Uterus (tissue), 4 donors: ENCODE data around the gene SND1. TPM values are rescaled to one million over a fixed set of nuclear protein-coding genes. Genes with fewer than 3 reads are reported as not detected.

Source experiments
- DNase-seq, 2 donors: peaks; one replicate each; pipeline ENCODE4 v3.0.0-alpha.2; 2019 to 2020
- H3K27ac ChIP-seq, 2 donors: fragments of 200-600 bp; sonication (generic); 1 replicate in 1 of 2; 2 replicates in 1 of 2; pipeline ENCODE4 v1.5.1; 2016 to 2018
- H3K27me3 ChIP-seq, 2 donors: fragments of 200-600 bp; sonication (generic); one replicate each; pipeline ENCODE4 v1.5.1; 2018 to 2019; ENCODE audit warnings: control low read depth in 1 of 2
- H3K36me3 ChIP-seq, 2 donors: fragments of 200-600 bp; sonication (generic); one replicate each; pipeline ENCODE4 v1.5.1; 2019; ENCODE audit warnings: control low read depth in 1 of 2
- H3K4me1 ChIP-seq, 2 donors: fragments of 200-600 bp; sonication (generic); one replicate each; pipeline ENCODE4 v1.5.1; 2018 to 2019; ENCODE audit warnings: control low read depth in 1 of 2
- H3K4me3 ChIP-seq, 2 donors: fragments of 200-600 bp; sonication (generic); 1 replicate in 1 of 2; 2 replicates in 1 of 2; pipeline ENCODE4 v1.5.1; 2018 to 2019; ENCODE audit warnings: mild to moderate bottlenecking in 1 of 2
- H3K9me3 ChIP-seq, 2 donors: fragments of 200-600 bp; sonication (generic); one replicate each; pipeline ENCODE4 v1.5.1; 2019; ENCODE audit warnings: control low read depth in 1 of 2
- POLR2A ChIP-seq, 2 donors: fragments of 450-650 bp; IDR thresholded peaks; one replicate each; pipeline ENCODE4 v1.6.1; 2016; ENCODE audit warnings: antibody characterized with exemption in 2 of 2, mild to moderate bottlenecking in 1 of 2, moderate library complexity in 1 of 2
- intact Hi-C: fragments of 100-400 bp; cut with DNase I; formaldehyde crosslinking; loops from one replicate; pipeline ENCODE4 v1.15.1; 2023; ENCODE audit warnings: low total_unique reads
- total RNA-seq, 4 donors: library from RNA; depleted of rRNA in 3 of 4; stranded (reverse); fragments of >200 nt in 3 of 4; gene quantifications; one replicate each; pipeline versions ENCODE4 v1.1.0 to v1.2.4, GENCODE V29; 2014 to 2023
- TF ChIP-seq, protein P1 (sequence below), 4 experiments: fragments of 200-600 bp in 2 of 4; fragments of 450-650 bp in 2 of 4; sonication (generic) in 2 of 4; IDR thresholded peaks; one replicate each; pipeline ENCODE4 v1.5.1; 2016 to 2019; ENCODE audit warnings: antibody characterized with exemption in 4 of 4, mild to moderate bottlenecking in 2 of 4, moderate library complexity in 1 of 4
- donor health status: DM: yes; HTN: yes; CAD: no.

Gene SND1
- total RNA-seq, 4 donors from 2014 or later, result 54.8 to 192 (median 117) TPM

DNA sequence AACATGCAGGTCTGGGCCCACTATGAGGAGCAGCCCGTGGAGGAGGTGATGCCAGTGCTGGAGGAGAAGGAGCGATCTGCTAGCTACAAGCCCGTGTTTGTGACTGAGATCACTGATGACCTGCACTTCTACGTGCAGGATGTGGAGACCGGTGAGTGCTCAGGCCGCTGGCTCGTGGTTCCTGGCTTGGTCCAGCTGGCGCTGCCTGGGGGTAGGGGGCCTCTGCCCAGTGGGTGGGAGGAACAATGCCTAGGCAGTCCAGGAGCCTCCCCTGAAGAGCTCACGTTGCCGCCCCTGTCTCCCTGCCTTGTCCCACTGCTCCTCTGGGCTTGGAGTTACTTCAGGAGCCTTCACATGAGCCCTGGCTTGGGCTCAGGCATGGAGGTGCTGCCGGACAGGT, 429.4 kb downstream of the SND1 start:
- Histone ChIP-seq H3K27ac (no peak overlapping the region), H3K4me1 (no peaks in the 10 kb centered on the region), H3K4me3 (no peak overlapping the region), H3K27me3 (no peaks in the 10 kb centered on the region), H3K36me3 (no peaks in the 10 kb centered on the region), H3K9me3 (no peaks in the 10 kb centered on the region)
- DNase-seq, result no peak
- TF ChIP-seq POLR2A (IDR thresholded peaks at IDR 0.05), result no peak
- TF ChIP-seq, protein P1, sequence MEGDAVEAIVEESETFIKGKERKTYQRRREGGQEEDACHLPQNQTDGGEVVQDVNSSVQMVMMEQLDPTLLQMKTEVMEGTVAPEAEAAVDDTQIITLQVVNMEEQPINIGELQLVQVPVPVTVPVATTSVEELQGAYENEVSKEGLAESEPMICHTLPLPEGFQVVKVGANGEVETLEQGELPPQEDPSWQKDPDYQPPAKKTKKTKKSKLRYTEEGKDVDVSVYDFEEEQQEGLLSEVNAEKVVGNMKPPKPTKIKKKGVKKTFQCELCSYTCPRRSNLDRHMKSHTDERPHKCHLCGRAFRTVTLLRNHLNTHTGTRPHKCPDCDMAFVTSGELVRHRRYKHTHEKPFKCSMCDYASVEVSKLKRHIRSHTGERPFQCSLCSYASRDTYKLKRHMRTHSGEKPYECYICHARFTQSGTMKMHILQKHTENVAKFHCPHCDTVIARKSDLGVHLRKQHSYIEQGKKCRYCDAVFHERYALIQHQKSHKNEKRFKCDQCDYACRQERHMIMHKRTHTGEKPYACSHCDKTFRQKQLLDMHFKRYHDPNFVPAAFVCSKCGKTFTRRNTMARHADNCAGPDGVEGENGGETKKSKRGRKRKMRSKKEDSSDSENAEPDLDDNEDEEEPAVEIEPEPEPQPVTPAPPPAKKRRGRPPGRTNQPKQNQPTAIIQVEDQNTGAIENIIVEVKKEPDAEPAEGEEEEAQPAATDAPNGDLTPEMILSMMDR (IDR thresholded peaks at IDR 0.05), result no peak
- intact Hi-C loops, result no loop called here

DNA sequence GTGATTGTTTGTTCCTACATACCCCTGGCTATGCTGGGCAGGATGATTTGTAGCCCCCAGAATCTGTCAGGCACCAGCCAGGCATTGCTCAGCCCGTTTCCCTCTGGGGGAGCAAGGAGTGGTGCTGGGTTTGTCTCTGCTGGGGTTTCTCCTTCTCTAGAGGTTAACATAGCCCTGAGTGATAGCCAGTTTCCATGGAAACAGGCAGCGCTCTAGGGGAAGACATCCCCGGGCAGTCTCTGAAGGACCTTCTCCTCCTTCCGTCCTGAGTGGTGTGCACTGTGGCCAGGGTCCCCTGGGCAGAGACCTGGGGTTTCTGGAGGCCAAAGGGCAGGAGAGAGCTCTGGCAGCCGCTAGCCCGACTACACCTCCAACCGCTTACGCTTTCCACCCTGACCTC, 429.8 kb downstream of the SND1 start:
- TF ChIP-seq, protein P1 (IDR thresholded peaks at IDR 0.05), result no peak
- no peak for TF ChIP-seq POLR2A (IDR thresholded peaks at IDR 0.05)
- Histone ChIP-seq H3K4me1 (no peaks in the 10 kb centered on the region), H3K4me3 (no peak overlapping the region), H3K27ac (no peak overlapping the region), H3K36me3 (no peaks in the 10 kb centered on the region), H3K9me3 (no peaks in the 10 kb centered on the region), H3K27me3 (no peaks in the 10 kb centered on the region)
- DNase-seq, result no peak
- intact Hi-C loops, result no loop called here

DNA sequence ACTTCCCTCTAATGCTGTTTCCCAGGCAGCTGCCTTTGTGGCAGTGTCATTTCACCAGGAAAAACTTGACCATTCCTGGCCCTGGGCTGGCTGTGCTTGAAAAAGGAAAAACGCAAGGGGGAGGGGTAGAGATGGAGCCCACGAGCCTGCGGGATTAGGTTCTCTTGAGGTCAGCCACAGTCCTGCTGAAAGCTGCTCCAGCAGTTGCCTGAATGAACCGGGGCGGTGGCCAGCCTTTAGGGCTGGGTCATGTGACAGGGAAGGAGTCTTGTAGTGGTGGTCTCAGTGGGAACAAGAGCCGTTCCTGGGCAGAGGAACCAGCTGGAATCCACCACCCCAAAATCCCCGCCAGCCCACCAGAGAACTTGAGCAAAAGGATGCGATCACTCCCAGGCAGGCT, 430.4 kb downstream of the SND1 start:
- no peak for DNase-seq
- no peaks in the 10 kb centered on the region for H3K36me3 ChIP-seq
- intact Hi-C loops, result no loop called here

DNA sequence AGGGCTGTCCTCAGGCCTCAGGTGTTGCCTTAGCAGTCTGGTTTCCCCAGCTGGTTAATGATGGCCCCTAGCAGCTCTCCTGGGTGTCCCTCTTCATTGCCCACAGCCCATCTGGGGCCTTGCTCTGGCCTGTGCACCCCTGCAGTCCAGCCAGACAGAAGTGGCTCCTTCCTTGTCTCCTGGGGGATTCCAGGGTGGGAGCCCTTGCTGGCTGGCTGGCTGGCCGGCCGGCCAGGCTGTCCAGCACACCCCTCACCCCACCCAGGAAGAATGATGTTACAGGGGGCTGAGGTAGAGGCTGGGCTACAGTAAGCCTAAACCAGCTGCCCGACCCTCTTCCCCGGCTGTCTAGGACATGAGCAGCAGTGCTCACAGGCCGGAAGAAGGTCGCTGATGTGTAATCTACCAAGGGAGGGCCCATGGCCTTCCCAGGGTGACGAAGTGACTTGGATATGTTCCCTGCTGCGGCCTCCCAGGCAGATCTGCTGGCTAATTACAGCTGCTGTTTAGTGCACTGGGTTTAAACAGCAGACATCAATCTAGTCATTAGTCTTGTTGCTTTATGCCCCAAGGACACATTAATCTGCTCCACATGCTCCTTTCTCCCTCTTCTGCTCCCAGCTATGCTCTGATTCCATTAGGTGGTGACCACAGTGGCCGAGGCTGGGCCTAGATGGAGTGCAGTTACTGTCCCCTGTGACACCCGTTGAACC, 433.1 kb downstream of the SND1 start:
- Histone ChIP-seq H3K9me3 (no peaks in the 10 kb centered on the region), H3K27ac (no peak overlapping the region), H3K4me1 (no peaks in the 10 kb centered on the region), H3K36me3 (no peaks in the 10 kb centered on the region), H3K4me3 (no peak overlapping the region), H3K27me3 (no peaks in the 10 kb centered on the region)
- no peak for TF ChIP-seq POLR2A (IDR thresholded peaks at IDR 0.05)
- TF ChIP-seq, protein P1 (IDR thresholded peaks at IDR 0.05), result no peak
- intact Hi-C loops, result no loop called here
- no peak for DNase-seq

More for the DNA sequence above, 430.4 kb downstream of the SND1 start:
- H3K4me3 ChIP-seq, result no peak overlapping the region
- H3K4me1 ChIP-seq, result no peaks in the 10 kb centered on the region
- TF ChIP-seq, protein P1 (IDR thresholded peaks at IDR 0.05), result no peak
- no peak for TF ChIP-seq POLR2A (IDR thresholded peaks at IDR 0.05)
- H3K9me3 ChIP-seq, result no peaks in the 10 kb centered on the region
- H3K27me3 ChIP-seq, result no peaks in the 10 kb centered on the region
- no peak overlapping the region for H3K27ac ChIP-seq

DNA sequence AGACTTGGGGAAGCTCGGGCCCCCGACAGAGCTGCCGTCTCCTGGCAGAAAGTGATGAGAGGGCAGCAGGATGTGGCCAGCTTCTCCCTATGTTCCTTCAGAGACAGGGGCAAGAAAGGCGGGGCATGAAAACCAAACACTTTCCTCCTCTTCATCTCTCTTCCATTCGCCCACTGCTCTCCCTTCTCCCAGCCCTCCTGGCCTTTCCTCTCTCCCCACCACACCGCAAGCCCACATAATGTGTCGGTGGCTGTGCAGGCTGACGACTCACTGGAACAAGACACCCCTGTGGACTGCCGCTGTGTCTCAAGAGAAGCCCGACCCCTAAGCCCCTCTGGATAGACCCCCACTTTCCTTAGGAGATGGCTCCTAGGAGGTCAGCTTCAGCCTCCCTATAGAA, 438.5 kb downstream of the SND1 start:
- DNase-seq, result no peak
- no peaks in the 10 kb centered on the region for H3K9me3 ChIP-seq
- intact Hi-C loops, result no loop called here
- H3K4me1 ChIP-seq, result no peaks in the 10 kb centered on the region
- TF ChIP-seq, protein P1 (IDR thresholded peaks at IDR 0.05), result no peak
- no peak for TF ChIP-seq POLR2A (IDR thresholded peaks at IDR 0.05)
- no peak overlapping the region for H3K27ac ChIP-seq
- H3K4me3 ChIP-seq, result no peak overlapping the region
- no peaks in the 10 kb centered on the region for H3K27me3 ChIP-seq
- no peaks in the 10 kb centered on the region for H3K36me3 ChIP-seq
